ENCODE results near the gene PPM1E.
"Not testable (repeated sequence)": the region's sequence is repeated elsewhere in the genome, so short reads cannot be mapped to it uniquely, and the experiment has no call there.

The PPM1E gene

DNA sequence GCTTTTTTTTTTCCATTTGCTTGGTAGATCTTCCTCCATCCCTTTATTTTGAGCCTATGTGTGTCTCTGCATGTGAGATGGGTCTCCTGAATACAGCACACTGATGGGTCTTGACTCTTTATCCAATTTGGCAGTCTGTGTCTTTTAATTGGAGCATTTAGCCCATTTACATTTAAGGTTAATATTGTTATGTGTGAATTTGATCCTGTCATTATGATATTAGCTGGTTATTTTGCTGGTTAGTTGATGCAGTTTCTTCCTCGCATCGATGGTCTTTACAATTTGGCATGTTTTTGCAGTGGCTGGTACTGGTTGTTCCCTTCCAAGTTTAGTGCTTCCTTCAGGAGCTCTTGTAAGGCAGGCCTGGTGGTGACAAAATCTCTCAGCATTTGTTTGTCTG is 94.5 kb downstream of the PPM1E start:
- not testable (repeated sequence) for DNase-seq

DNA sequence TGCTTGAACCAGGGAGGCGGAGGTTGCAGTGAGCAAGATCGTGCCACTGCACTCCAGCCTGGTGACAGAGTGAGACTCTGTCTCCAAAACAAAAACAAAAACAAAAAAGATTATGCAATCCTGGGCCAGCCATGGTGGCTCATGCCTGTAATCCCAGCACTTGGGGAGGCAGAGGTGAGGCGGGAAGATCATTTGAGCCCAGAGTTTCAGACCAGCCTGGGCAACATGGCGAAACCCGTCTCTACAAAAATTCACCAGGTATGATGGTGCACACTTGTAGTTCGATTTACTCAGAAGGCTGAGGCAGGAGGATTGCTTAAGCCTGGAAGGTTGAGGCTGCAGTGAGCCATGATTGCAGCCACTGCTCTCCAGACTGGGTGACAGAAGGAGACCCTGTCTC is 109.6 kb downstream of the PPM1E start:
- no peak for DNase-seq

DNA sequence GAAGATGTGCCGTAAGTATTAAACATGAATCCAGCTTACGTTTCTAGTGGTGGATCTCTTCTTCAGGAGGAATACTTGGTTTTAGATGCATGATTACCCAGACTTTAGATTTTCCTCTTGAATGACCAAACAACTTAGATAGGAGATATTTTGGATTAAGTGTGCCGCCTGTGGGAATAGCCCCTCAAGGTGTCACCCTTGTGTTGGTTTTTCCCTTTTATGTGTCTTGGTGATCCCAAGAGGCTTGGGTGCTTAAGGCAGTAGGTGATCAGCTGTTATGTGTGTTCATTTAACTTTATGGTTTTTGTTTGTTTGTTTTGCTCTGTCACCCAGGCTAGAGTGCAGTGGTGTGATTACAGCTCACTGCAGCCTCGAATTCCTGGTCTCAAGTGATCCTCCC is 115.1 kb downstream of the PPM1E start:
- DNase-seq = no peak

- no peak for DNase-seq
Observed at GRCh38 chr17:58873926-58874325, 118.3 kb downstream of the PPM1E start.

DNA sequence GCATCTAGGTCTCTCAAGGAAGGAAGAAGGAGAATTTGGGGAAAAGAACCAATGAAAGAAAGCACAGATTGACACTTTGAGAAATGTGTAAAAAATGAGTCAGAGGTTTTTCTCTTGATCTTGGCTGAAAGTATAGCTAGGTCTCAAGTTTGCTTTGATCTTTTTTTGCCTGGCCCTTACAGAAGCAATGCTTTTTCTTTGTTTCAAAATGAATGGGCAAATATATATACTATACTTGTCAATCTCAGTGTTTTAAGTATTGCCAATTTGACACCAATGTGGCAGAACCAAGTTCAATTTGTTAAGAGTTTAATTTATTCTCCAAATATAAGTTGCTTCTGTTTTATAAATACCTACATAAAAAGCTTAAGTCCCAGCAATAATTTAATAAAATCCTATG is 119.6 kb downstream of the PPM1E start:
- DNase-seq = no peak

- DNase-seq = no peak
Observed at GRCh38 chr17:58884161-58884560, 128.5 kb downstream of the PPM1E start.

DNA sequence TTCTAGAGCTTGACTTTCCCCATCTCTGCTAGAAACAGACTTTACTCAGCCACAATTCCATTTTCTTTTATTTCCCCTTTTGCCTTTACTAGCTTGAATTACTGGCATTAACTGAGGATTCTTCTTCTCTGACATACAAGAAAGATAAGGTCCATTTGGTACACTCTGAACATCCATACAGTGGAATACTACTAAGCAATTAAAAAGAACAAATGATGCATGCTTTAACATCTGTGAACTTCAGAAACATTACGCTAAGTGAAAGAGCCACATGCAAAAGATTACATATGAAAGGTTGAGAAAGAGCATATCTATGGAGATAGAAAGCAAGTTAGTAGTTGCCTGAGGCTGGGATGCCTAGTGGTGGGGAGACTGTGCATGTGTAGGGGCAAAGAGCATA is 130.9 kb downstream of the PPM1E start:
- no peak for DNase-seq

GRCh38 chr17:58889928-58890327 is 134.3 kb downstream of the PPM1E start:
- no peak for DNase-seq

DNA sequence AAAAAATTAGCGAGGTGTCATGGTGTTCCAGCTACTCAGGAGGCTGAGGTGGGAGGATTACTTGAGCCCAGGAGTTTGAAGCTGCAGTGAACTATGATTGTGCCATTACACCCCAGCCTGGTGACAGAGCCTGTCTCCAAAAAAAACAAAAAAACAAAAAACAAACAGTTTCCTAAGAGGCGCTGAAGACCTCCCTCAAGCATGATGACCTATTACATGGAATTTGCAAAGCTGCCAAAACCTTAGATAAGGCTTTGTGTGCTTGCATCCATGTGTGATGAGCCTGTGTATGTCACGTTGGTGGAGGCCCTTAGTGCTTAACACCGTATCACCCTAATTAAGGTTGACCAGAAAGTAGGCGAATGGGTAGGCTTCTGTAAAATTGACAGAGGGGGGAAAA is 143.5 kb downstream of the PPM1E start:
- DNase-seq = no peak

GRCh38 chr17:58902322-58902721 is 146.7 kb downstream of the PPM1E start:
- DNase-seq = no peak

GRCh38 chr17:58911741-58912343 is 156.2 kb downstream of the PPM1E start:
- DNase-seq = no peak

DNA sequence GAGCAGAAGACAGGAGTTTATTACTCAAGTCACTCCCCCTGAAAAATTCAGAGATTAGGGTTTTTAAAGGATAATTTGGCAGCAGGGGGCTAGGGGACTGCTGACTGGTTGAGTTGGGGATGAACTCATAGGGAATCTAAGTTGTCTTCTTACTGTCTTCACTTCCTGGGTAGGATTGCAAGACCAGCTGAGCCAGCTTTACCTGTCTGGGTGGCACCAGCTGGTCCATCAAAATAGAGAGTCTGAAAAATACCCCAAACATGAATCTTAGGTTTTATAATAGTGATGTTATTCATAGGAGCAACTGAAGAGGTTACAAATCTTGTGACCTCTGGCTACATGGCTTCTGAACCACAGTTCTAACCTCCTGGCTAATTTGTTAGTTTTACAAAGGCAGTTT is 157.9 kb downstream of the PPM1E start:
- no peak for DNase-seq

DNA sequence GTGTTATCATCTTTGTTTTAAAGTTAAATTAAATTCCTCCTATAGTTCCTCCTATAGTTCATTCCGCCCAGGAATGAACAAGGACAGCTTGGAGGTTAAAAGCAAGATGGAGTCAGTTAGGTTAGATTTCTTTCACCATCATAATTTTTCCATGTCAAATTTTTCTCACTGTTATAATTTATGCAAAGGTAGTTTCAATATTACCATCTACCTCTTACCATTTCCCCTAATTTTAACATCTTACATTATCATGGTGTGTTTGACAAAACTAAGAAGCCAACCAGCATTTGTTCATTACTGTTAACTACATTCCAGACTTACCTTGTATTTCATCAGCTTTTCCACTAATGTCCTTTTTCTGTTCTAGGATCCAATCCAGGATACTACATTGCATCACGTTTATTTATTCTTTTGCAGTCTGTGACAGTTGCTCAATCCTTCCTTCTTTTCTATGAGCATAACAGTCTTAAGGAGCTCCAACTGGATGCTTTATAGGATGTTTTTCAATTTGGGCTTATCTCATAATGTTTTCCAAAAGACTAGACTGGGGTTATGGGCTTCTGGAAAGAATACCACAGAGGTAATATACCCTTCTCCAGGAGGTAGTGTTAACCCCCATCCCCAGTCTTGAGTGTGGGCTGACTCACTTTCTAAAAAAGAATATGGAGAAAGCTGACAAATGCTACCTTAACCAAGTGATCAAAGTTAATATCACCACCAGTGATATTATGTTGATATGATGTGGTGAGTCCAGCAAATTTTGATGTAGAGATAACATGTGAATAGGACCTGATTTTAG is 158.5 kb downstream of the PPM1E start:
- DNase-seq = peak; percentile 41

GRCh38 chr17:58917228-58917627 is 161.6 kb downstream of the PPM1E start:
- DNase-seq = no peak

GRCh38 chr17:58918072-58918471 is 162.4 kb downstream of the PPM1E start:
- no peak for DNase-seq

- DNase-seq = no peak
Observed at GRCh38 chr17:58918884-58919283, 163.2 kb downstream of the PPM1E start.

GRCh38 chr17:58920773-58921172 is 165.1 kb downstream of the PPM1E start:
- DNase-seq = no peak

- DNase-seq = no peak
Observed at GRCh38 chr17:58932956-58933355, 177.3 kb downstream of the PPM1E start.

DNA sequence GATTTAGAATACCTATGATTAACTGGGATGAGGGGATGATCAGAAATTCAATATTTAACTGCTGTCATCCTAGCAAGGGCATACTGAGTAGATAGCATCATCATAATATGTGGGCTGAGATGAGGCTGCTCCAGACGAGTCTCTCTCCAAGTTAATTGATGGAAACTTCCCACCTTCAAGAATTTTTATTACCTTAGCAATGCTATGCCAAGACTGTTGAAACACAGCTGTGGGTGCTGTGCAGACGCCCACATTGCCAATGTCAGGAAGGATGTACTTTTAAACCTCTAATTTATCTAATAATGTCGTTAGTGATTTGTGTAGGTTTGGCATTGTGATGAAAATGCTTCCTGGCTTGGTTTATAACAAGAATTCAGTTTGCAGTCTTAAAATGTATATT is 180.6 kb downstream of the PPM1E start:
- DNase-seq = no peak

- no peak for DNase-seq
Observed at GRCh38 chr17:58944166-58944565, 188.5 kb downstream of the PPM1E start.

DNA sequence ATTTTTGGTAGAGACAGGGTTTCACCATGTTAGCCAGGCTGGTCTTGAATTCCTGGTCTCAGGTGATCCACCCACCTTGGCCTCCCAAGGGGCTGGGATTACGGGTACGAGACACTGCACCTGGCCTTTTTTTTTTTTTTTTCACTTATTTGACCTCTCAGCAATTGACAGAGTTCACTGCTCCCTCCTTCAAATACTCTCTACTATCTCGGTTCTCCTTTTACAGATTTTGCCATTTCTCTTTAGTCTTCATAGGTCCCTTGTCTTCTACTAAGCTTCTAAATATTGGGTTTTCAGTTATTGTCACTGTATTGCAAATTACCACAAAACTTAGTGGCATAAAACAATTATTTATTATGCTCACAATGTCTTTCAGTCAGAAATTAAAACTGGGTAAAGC is 191.8 kb downstream of the PPM1E start:
- no peak for DNase-seq

DNA sequence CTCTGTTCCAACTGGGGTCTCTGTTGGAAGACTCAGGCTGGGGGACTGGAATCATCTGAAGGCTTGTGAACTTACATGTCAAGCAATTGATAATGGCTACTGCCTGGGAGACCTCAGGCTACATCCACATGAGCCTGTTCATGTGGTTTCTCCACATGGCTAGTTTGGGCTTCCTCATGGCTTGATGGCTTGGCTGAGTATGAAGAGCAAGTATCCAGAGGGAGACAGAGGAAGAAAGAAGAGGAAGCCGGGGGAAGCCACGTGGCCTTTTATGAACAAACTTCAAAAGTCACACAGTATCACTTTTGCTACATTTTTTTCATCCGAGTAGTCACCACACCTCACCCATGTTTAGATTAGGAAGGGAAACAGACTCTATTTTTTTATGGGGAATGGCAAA is 192.2 kb downstream of the PPM1E start:
- DNase-seq = no peak

- not testable (repeated sequence) for DNase-seq
Observed at GRCh38 chr17:58954358-58954757, 198.7 kb downstream of the PPM1E start.

DNA sequence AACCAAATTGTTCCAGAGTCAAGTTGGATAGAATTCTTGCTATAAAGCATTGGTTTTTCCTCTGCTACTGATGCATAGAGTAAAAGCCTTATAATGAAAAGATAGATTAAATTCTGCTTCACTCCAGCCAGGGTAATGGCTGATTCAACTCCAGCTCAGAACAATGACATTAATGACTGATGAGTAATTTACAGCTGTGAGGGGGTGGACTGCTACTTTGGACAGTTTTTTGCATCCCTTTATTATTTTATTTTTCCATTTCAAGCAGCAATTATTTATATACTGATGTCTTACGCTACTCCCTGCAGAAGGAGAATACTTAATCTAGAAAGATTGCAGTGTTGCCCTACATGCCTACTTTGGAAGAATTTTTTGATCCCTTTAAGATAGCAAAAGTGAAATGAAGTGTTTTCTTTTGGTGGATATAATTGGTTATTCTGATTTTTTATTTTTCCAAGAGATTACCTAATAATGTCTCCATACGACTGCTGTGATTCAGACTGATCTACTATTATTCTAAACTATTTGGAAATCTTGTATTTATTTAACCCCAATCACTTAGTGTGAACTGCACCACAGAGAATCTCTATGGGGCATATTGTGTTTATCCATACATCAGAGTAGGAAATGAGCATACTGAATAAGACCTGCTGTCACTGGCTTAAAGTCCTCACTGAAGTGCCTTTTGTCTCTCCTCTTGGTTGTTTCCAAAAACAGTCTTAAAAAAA is 201.5 kb downstream of the PPM1E start:
- DNase-seq = no peak

All from NCI-H226 (cell line).